LNCAP (cell line): ENCODE results near the gene LMX1A.

Experiments used
- CTCF ChIP-seq: fragments of 450-650 bp; IDR thresholded peaks from 2 replicates; pipeline ENCODE4 v1.5.1; 2017; ENCODE audit warnings: mild to moderate bottlenecking

Gene LMX1A

GRCh38 chr1:165355977-165356811 is at the start of gene LMX1A:
TSS of gene LMX1A (minus strand) at chr1:165356715. CDS start at chr1:165355559, 1,156 bp downstream.
- TF ChIP-seq CTCF: no peak

GRCh38 chr1:165403835-165404482 is 47.4 kb upstream of the LMX1A start:
- peak; percentile 89 for TF ChIP-seq CTCF

GRCh38 chr1:165402517-165403111 is 46.1 kb upstream of the LMX1A start:
- TF ChIP-seq CTCF: no peak

GRCh38 chr1:165397944-165398343 is 41.4 kb upstream of the LMX1A start:
- no peak for TF ChIP-seq CTCF

GRCh38 chr1:165395901-165396300 is 39.4 kb upstream of the LMX1A start:
- TF ChIP-seq CTCF: no peak

GRCh38 chr1:165395478-165395877 is 39.0 kb upstream of the LMX1A start:
- no peak for TF ChIP-seq CTCF

- peak; percentile 99 for TF ChIP-seq CTCF
These were observed 36.4 kb upstream of the LMX1A start for GRCh38 chr1:165392634-165393571.
